ENCODE data around the gene COX4I1.

Gene COX4I1

GRCh38 chr16:85845266-85845665, 45.8 kb downstream of the COX4I1 start:
- Histone ChIP-seq H3K4me3 (ENCODE audit: low read depth, low read length) (no peak overlapping the region), H3K27ac (no peak overlapping the region), H3K9me3 (ENCODE audit: severe bottlenecking) (no peaks in the 10 kb centered on the region), H3K36me3 (no peaks in the 10 kb centered on the region), H3K27me3 (ENCODE audit: insufficient read depth, low read depth, severe bottlenecking) (no peaks in the 10 kb centered on the region)
- TF ChIP-seq, protein P1, sequence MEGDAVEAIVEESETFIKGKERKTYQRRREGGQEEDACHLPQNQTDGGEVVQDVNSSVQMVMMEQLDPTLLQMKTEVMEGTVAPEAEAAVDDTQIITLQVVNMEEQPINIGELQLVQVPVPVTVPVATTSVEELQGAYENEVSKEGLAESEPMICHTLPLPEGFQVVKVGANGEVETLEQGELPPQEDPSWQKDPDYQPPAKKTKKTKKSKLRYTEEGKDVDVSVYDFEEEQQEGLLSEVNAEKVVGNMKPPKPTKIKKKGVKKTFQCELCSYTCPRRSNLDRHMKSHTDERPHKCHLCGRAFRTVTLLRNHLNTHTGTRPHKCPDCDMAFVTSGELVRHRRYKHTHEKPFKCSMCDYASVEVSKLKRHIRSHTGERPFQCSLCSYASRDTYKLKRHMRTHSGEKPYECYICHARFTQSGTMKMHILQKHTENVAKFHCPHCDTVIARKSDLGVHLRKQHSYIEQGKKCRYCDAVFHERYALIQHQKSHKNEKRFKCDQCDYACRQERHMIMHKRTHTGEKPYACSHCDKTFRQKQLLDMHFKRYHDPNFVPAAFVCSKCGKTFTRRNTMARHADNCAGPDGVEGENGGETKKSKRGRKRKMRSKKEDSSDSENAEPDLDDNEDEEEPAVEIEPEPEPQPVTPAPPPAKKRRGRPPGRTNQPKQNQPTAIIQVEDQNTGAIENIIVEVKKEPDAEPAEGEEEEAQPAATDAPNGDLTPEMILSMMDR (IDR thresholded peaks at IDR 0.05; ENCODE audit: low read depth, low read length), result no peak
- DNase-seq, result no peak

DNA sequence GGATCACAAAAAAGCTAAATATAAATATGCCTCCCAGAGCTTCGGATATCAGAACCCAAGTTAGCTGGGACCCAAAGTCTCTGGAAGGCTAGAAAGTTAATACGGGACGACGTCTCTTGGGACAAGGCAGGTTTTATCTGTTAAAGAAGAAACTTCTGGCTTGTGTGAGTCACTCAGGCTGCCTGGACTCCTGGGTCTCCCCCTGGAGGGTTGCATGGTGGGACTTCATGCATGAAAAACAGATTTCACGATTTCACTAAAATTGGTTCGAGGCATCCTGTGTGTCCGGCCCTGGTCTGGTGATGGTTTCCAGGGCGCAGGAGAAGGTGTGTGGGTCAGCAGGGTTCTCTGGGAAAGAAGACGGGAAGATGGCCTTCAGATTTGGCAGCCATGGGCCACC, 47.0 kb downstream of the COX4I1 start:
- Histone ChIP-seq H3K27ac (no peak overlapping the region), H3K27me3 (ENCODE audit: insufficient read depth, low read depth, severe bottlenecking) (no peaks in the 10 kb centered on the region), H3K4me3 (ENCODE audit: low read depth, low read length) (no peak overlapping the region), H3K9me3 (ENCODE audit: severe bottlenecking) (no peaks in the 10 kb centered on the region), H3K36me3 (no peaks in the 10 kb centered on the region)
- no peak for DNase-seq
- TF ChIP-seq, protein P1 (IDR thresholded peaks at IDR 0.05; ENCODE audit: low read depth, low read length), result no peak

GRCh38 chr16:85847036-85847435, 47.5 kb downstream of the COX4I1 start:
- no peak overlapping the region for H3K4me3 ChIP-seq (ENCODE audit: low read depth, low read length)
- no peaks in the 10 kb centered on the region for H3K36me3 ChIP-seq
- no peaks in the 10 kb centered on the region for H3K9me3 ChIP-seq (ENCODE audit: severe bottlenecking)
- DNase-seq, result no peak
- no peak overlapping the region for H3K27ac ChIP-seq
- no peaks in the 10 kb centered on the region for H3K27me3 ChIP-seq (ENCODE audit: insufficient read depth, low read depth, severe bottlenecking)
- TF ChIP-seq, protein P1 (IDR thresholded peaks at IDR 0.05; ENCODE audit: low read depth, low read length), result no peak

DNA sequence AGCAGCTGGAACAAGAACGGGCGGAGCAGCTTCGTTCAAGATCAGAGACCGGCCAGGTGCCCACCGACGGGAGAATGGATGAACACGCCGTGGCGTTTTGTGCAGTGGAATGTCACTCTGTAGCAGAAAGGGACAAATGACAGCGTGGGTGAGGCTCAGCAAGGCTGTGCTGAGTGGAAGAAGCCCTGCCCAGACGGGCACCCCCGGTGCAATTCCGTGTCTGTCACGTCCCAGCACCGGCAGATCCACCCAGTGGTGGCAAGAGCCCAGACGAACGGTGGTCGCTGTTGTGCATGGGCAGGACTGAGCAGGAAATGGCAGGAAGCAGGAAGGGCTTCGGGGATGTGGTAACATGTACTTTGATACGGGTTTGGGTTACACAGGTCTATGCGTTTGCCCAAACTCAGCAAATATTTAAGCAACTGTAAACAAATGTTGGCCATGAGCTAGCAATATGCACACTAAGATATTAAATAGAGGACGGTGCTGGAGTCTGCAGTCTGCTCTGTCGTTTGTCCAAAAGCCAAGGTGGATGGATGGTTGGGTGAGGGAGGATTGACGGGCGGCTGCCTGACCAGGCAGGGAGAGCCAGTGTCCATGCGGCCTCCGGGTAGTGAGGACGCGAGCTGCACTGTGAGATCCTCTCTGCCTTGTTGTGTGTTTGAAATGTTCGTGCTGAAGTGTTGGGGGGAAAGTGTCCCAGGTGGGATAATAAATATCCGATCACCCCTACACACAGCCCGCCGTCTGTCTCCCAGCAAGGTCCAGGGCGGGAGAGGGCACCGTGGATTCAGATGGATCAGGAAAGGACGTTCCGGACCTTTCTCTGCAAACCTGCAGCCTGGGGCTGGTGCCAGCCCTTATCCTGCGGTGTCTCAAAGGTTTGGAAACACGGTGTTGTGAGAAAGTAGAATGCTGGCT, 48.4 kb downstream of the COX4I1 start:
- TF ChIP-seq, protein P1 (IDR thresholded peaks at IDR 0.05; ENCODE audit: low read depth, low read length), result no peak
- Histone ChIP-seq H3K36me3 (no peaks in the 10 kb centered on the region), H3K27me3 (ENCODE audit: insufficient read depth, low read depth, severe bottlenecking) (no peaks in the 10 kb centered on the region), H3K27ac (no peak overlapping the region), H3K9me3 (ENCODE audit: severe bottlenecking) (no peaks in the 10 kb centered on the region), H3K4me3 (ENCODE audit: low read depth, low read length) (no peak overlapping the region)
- DNase-seq, result no peak

DNA sequence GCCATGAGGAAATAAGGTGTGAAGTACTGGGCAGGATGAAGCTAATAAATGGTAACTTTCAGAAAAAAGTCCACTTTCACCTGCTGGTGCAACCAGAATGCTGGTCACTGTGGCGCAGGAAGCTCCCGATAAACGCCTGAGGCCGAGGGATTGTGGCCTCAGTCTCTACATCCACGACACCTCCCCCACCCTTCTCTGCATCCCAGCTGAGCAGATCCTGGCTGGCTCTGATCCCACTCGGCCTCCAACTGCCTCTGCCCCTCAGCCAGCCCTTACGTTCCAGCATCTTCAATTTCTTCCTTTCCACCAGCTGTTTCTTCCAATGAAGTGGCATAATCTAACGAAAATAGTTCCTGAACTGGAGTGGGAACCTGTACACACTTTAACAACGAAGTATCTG, 49.5 kb downstream of the COX4I1 start:
- no peak for DNase-seq
- no peaks in the 10 kb centered on the region for H3K36me3 ChIP-seq
- TF ChIP-seq, protein P1 (IDR thresholded peaks at IDR 0.05; ENCODE audit: low read depth, low read length), result no peak
- H3K27me3 ChIP-seq (ENCODE audit: insufficient read depth, low read depth, severe bottlenecking), result no peaks in the 10 kb centered on the region
- H3K9me3 ChIP-seq (ENCODE audit: severe bottlenecking), result no peaks in the 10 kb centered on the region
- no peak overlapping the region for H3K4me3 ChIP-seq (ENCODE audit: low read depth, low read length)
- H3K27ac ChIP-seq, result no peak overlapping the region
